Measurements from ENCODE around the gene PNRC1.
A peak's percentile ranks its signal among the peaks of the same experiment; 100 is the strongest.
"Not testable (repeated sequence)": the region's sequence is repeated elsewhere in the genome, so short reads cannot be mapped to it uniquely, and the experiment has no call there.

Gene PNRC1

GRCh38 chr6:89080281-89081128 lies at the start of gene PNRC1:
Gene PNRC1, plus strand, starts transcription at chr6:89080751. Its CDS starts 144 bp downstream, at chr6:89080895.
- peak; percentile 98 for DNase-seq (ENCODE audit: low read depth)
- H3K4me3 ChIP-seq (ENCODE audit: low read depth, low read length): peak within 1 kb of the TSS; percentile 99

GRCh38 chr6:89032599-89032998 lies 48.0 kb upstream of the PNRC1 start:
- DNase-seq (ENCODE audit: low read depth): no peak
- H3K4me3 ChIP-seq (ENCODE audit: low read depth, low read length): no peak overlapping the region

DNA sequence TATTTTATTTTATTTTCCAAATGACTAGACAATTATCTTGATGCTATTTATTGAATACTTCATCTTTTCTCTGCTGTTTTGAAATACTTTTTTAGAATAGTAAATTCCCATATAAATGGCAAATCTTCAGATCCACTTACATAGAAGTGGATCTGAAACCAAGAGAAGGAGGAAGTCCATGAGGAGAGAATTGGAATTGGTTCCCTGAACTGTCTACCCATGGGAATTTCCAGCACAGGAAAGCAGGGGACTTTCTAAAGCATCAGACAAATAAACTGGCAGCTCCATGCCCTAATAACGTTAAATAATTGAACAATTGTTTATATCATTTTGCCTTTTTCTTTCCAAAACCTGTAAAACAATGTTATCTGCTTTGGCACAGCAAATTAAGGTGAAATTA lies 47.1 kb upstream of the PNRC1 start:
- no peak overlapping the region for H3K4me3 ChIP-seq (ENCODE audit: low read depth, low read length)
- no peak for DNase-seq (ENCODE audit: low read depth)

DNA sequence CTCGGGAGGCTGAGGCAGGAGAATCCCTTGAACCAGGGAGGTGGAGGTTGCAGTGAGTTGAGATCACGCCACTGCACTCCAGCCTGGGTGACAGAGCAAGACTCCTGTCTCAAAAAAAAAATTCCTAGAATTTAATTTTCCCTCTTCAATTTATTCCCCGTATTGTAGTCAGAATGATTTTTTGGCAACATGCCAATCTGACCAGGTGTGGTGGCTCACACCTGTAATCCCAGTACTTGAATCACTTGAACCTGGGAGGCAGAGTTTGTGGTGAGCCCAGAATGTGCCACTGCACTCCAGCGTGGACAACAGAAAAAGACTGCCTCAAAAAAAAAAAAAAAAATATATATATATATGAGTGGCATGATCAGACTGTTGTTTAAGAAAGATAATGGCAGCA lies 46.4 kb upstream of the PNRC1 start:
- DNase-seq (ENCODE audit: low read depth); H3K4me3 ChIP-seq (ENCODE audit: low read depth, low read length): not testable (repeated sequence)

DNA sequence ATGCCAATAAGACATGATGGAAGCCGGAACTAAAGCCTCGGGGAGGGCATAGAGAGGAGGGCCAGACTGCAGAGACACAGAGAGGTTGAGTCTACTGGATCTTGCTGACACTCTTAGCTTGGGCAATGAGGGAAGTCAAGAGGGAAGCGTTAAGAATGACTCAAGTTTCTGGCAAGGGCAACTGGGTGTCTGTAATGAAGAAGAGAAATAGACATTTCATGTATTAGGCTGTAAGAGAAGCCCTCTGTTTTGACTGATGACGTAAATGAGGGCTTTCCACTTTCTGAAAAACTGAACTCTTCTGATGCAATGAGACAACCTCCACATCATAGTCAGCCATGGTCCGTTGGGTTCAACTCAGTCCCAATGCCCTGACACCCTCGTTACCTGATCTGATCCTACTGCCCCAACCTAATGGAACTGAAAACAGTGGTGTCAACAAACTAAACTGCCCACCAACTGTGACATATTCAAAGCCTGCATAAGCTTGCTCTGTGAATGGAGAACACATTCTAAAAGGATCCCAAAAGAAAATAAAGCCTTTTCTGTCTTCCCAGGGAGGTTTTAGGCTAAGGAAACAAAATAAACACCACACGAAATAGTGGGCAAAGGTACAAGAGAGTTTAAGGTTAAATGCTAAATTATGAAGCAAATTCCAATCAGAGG lies 45.8 kb upstream of the PNRC1 start:
- H3K4me3 ChIP-seq (ENCODE audit: low read depth, low read length): no peak overlapping the region
- peak; percentile 88 for DNase-seq (ENCODE audit: low read depth)

- no peak overlapping the region for H3K4me3 ChIP-seq (ENCODE audit: low read depth, low read length)
- peak; percentile 98 for DNase-seq (ENCODE audit: low read depth)
Measured at GRCh38 chr6:89035252-89036101, 45.1 kb upstream of the PNRC1 start.

GRCh38 chr6:89037141-89037900 lies 43.2 kb upstream of the PNRC1 start:
- DNase-seq (ENCODE audit: low read depth): no peak

DNA sequence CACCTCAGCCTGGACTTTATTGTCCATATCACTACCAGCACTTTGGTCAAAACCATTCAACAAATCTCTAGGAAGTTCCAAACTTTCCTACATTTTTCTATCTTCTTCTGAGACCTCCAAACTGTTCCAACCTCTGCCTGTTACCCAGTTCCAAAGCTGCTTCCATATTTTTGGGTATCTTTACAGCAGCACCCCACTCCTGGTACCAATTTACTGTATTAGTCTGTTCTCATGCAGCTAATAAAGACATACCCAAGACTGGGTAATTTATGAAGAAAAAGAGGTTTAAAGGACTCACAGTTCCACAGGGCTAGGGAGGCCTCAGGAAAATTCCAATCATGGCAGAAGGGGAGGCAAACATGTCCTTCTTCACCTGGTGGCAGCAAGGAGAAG lies 42.7 kb upstream of the PNRC1 start:
- H3K4me3 ChIP-seq (ENCODE audit: low read depth, low read length); DNase-seq (ENCODE audit: low read depth): not testable (repeated sequence)

More at GRCh38 chr6:89037141-89037900, 43.2 kb upstream of the PNRC1 start:
- H3K4me3 ChIP-seq (ENCODE audit: low read depth, low read length): no peak overlapping the region

- DNase-seq (ENCODE audit: low read depth): no peak
Measured at GRCh38 chr6:89042664-89043063, 37.9 kb upstream of the PNRC1 start.

GRCh38 chr6:89044328-89045010 lies 36.1 kb upstream of the PNRC1 start:
- DNase-seq (ENCODE audit: low read depth): no peak
- no peak overlapping the region for H3K4me3 ChIP-seq (ENCODE audit: low read depth, low read length)

More at GRCh38 chr6:89042664-89043063, 37.9 kb upstream of the PNRC1 start:
- no peak overlapping the region for H3K4me3 ChIP-seq (ENCODE audit: low read depth, low read length)

DNA sequence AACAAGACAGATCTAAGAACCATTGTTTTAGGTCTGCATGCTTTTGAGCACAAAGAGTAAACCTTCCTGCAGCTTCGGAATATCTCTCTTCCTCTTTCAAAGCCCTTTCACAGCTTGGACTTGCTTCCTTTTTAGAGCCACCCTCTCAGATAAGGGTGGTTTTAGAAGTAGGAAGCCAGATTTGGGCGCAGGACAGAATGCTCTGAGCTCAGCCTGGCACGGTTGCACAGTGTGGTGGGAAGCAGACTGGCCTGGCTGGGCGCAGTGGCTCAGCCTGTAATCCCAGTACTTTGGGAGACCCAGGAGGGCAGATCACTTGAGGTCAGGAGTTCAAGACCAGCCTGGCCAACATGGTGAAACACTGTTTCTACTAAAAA lies 35.6 kb upstream of the PNRC1 start:
- no peak for DNase-seq (ENCODE audit: low read depth)

DNA sequence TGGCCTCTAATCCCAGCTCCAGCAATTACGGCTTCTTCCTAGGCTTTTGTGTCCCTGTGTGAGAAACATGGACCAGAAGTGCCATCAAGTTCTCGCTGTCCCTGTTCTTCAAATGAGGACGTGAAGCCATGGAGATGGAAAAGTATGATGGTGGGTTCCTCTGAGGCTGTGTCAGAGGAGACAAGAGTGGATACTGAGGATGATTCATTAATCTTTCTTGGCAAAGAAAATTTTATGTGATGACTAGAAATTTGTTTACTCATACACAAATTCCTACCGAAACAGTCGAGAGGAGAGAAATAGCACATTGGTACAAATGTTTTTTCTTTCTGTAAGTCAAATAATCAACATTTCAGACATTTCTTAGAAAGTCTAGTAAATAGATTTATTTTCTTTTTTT lies 35.0 kb upstream of the PNRC1 start:
- no peak overlapping the region for H3K4me3 ChIP-seq (ENCODE audit: low read depth, low read length)
- DNase-seq (ENCODE audit: low read depth): no peak

More for the DNA sequence above, 35.6 kb upstream of the PNRC1 start:
- no peak overlapping the region for H3K4me3 ChIP-seq (ENCODE audit: low read depth, low read length)

GRCh38 chr6:89047473-89047872 lies 33.1 kb upstream of the PNRC1 start:
- no peak for DNase-seq (ENCODE audit: low read depth)
- no peak overlapping the region for H3K4me3 ChIP-seq (ENCODE audit: low read depth, low read length)

GRCh38 chr6:89048288-89048923 lies 32.1 kb upstream of the PNRC1 start:
- no peak for DNase-seq (ENCODE audit: low read depth)

GRCh38 chr6:89048985-89049384 lies 31.6 kb upstream of the PNRC1 start:
- peak; percentile 80 for DNase-seq (ENCODE audit: low read depth)
- H3K4me3 ChIP-seq (ENCODE audit: low read depth, low read length): no peak overlapping the region

More at GRCh38 chr6:89048288-89048923, 32.1 kb upstream of the PNRC1 start:
- no peak overlapping the region for H3K4me3 ChIP-seq (ENCODE audit: low read depth, low read length)

DNA sequence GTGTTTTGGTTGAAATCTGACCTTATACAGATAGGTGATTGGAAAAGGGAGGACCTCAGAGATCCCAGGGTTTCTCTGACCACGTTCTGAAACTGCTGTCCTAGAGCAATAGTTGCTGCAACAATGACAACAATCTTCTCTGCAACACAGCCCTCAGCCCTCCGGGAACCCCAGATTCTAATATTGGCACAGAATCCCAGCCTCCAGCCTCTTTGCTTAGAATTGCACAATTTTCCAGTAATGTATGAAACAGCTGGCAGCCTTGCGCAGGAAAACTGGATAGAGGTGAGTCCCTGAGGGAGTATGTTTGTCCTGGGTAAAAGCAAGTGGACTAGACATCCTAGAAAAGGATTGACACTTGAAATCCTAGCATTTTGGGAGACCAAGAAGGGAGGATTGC lies 30.4 kb upstream of the PNRC1 start:
- H3K4me3 ChIP-seq (ENCODE audit: low read depth, low read length): no peak overlapping the region
- peak; percentile 84 for DNase-seq (ENCODE audit: low read depth)

DNA sequence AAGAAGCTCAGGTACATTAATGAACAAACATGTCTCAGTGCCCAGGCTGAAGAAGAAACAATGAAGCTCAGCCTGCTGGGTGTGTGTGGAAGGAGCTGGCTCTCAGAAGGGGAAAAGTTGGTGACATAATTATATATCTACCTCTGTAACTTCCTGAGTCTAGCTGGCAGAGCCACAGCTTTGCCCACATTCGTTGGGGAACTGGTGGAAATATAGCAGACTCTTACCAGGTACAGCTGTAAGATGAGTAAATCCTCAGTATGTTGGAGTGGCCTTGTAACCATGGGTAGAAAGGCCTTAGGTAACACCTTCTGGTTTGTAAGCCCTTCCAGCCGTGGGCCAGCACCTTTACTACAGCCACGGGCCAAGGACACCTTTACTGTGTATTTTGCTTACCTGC lies 29.9 kb upstream of the PNRC1 start:
- DNase-seq (ENCODE audit: low read depth): no peak
- no peak overlapping the region for H3K4me3 ChIP-seq (ENCODE audit: low read depth, low read length)

DNA sequence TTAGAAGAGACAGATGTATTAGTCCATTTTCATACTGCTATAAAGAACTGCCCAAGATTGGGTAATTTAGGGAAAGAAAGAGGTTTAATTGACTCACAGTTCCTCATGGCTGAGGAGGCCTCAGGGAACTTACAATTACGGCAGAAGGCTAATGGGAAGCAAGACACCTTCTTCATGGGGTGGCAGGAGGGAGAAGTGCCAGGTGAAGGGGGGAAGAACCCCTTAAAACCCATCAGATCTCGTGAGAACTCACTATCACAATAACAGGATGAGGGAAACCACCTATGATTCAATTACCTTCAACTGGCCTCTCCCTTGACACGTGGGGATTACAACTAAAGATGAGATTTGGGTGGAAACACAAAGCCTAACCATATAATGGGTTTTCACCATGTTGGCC lies 28.9 kb upstream of the PNRC1 start:
- no peak overlapping the region for H3K4me3 ChIP-seq (ENCODE audit: low read depth, low read length)
- no peak for DNase-seq (ENCODE audit: low read depth)
